Stimulated activated CD4-positive, alpha-beta T cell treated with anti-CD3 and anti-CD28 coated beads, Interleukin-1b, Interleukin-23, amount 100 ng/mL, for 4 hours (primary cell): ENCODE data around the gene RAB11A.
A peak's percentile ranks its signal among the peaks of the same experiment; 100 is the strongest.
"Not testable (repeated sequence)": the region's sequence is repeated elsewhere in the genome, so short reads cannot be mapped to it uniquely, and the experiment has no call there.

ENCODE experiments used
- DNase-seq, 2 donors: peaks; one replicate each; pipeline ENCODE4 v3.0.0-alpha.2; 2020; ENCODE audit warnings: low read depth in 2 of 2

The RAB11A gene

GRCh38 chr15:65845826-65846519 is 23.3 kb upstream of the RAB11A start:
- no peak for DNase-seq

GRCh38 chr15:65847989-65848388 is 21.3 kb upstream of the RAB11A start:
- no peak for DNase-seq

- DNase-seq, result no peak
These were observed 17.3 kb upstream of the RAB11A start for GRCh38 chr15:65851981-65852380.

- DNase-seq, result peak; percentile 68 to 80
These were observed 12.4 kb upstream of the RAB11A start for GRCh38 chr15:65856821-65857455.

- DNase-seq, result no peak
These were observed 11.4 kb upstream of the RAB11A start for GRCh38 chr15:65857718-65858402.

GRCh38 chr15:65862682-65863081 is 6.6 kb upstream of the RAB11A start:
- DNase-seq, result peak; percentile 30 to 34

GRCh38 chr15:65863106-65863505 is 6.2 kb upstream of the RAB11A start:
- DNase-seq, result no peak

GRCh38 chr15:65867244-65867643 is 2.0 kb upstream of the RAB11A start:
- DNase-seq, result no peak

GRCh38 chr15:65867933-65868332 is 1.4 kb upstream of the RAB11A start:
- not testable (repeated sequence) for DNase-seq

- no peak for DNase-seq
These were observed 655 bp upstream of the RAB11A start for GRCh38 chr15:65868546-65869125.

GRCh38 chr15:65869954-65870871 is 922 bp downstream of the RAB11A start:
- no peak for DNase-seq

- no peak for DNase-seq
These were observed 1.7 kb downstream of the RAB11A start for GRCh38 chr15:65870889-65871533.

GRCh38 chr15:65871886-65872285 is 2.6 kb downstream of the RAB11A start:
- DNase-seq, result not testable (repeated sequence)

- DNase-seq, result not testable (repeated sequence)
These were observed 3.3 kb downstream of the RAB11A start for GRCh38 chr15:65872596-65872995.

- DNase-seq, result no peak
These were observed 4.0 kb downstream of the RAB11A start for GRCh38 chr15:65873256-65873655.

- no peak for DNase-seq
These were observed 6.2 kb downstream of the RAB11A start for GRCh38 chr15:65875458-65875857.

GRCh38 chr15:65877749-65878148 is 8.5 kb downstream of the RAB11A start:
- no peak for DNase-seq

GRCh38 chr15:65881766-65882434 is 12.6 kb downstream of the RAB11A start:
- DNase-seq, result no peak

GRCh38 chr15:65883571-65883970 is 14.3 kb downstream of the RAB11A start:
- DNase-seq, result no peak

- no peak for DNase-seq
These were observed 15.2 kb downstream of the RAB11A start for GRCh38 chr15:65884511-65884910.
